H1 (cell line): ENCODE results near the gene KCNQ1. TPM values are rescaled to one million over a fixed set of nuclear protein-coding genes. Genes with fewer than 3 reads are reported as not detected.
A peak's percentile ranks its signal among the peaks of the same experiment; 100 is the strongest.

Source experiments
- CTCF ChIA-PET: fragments of 300-600 bp; sonication (Branson Sonifier 250); formaldehyde crosslinking; loops from one replicate; lab custom pipeline; 2021; ENCODE audit not compliant: partially characterized antibody; lab: Charles Lee
- POLR2A ChIA-PET: fragments of 300-600 bp; sonication (Branson Sonifier 250); formaldehyde crosslinking; loops from one replicate; lab custom pipeline; 2021; ENCODE audit warnings: inconsistent platforms; ENCODE audit not compliant: partially characterized antibody; lab: Charles Lee
- DNase-seq, 2 experiments: peaks; one replicate each; pipeline versions ENCODE4 v3.0.0 to v3.0.0-alpha.2; 2010 to 2022; ENCODE audit warnings: low spot score in 2 of 2, low read depth in 1 of 2, mixed read lengths in 1 of 2
- FAIRE-seq: peaks from 2 replicates; lab custom pipeline; 2011; peaks lifted over from hg19 to GRCh38; lab: Jason Lieb, UNC
- H2AFZ ChIP-seq: 2 replicates; pipeline ENCODE4 v1.8.1; 2012; ENCODE audit warnings: low read length, inconsistent platforms
- H2AK5ac ChIP-seq: 2 replicates; pipeline ENCODE4 v1.6.1; 2013; ENCODE audit warnings: low read depth, low read length
- H2BK120ac ChIP-seq: replicated peaks from 2 replicates; pipeline ENCODE3; 2013; ENCODE audit warnings: low read depth, low read length, inconsistent platforms
- H2BK12ac ChIP-seq: 2 replicates; pipeline ENCODE4 v1.6.1; 2013; ENCODE audit warnings: low read depth, low read length
- H2BK15ac ChIP-seq: 2 replicates; pipeline ENCODE4 v1.6.1; 2013; ENCODE audit warnings: low read length
- H2BK20ac ChIP-seq: 2 replicates; pipeline ENCODE4 v1.6.1; 2013; ENCODE audit warnings: low read length
- H2BK5ac ChIP-seq: 2 replicates; pipeline ENCODE4 v1.6.1; 2013; ENCODE audit warnings: low read depth, low read length
- H3K14ac ChIP-seq: 2 replicates; pipeline ENCODE4 v1.6.1; 2013; ENCODE audit warnings: inconsistent platforms; ENCODE audit not compliant: insufficient read length
- H3K18ac ChIP-seq: 2 replicates; pipeline ENCODE4 v1.6.1; 2013; ENCODE audit warnings: low read length; ENCODE audit errors: extremely low read depth
- H3K23ac ChIP-seq: 2 replicates; pipeline ENCODE4 v1.6.1; 2013; ENCODE audit warnings: inconsistent platforms; ENCODE audit not compliant: insufficient read length
- H3K23me2 ChIP-seq: 2 replicates; pipeline ENCODE4 v1.6.1; 2013; ENCODE audit warnings: low read depth, low read length
- H3K27ac ChIP-seq: 2 replicates; pipeline ENCODE4 v1.6.1; 2011; ENCODE audit warnings: low read depth, low read length, inconsistent platforms
- H3K27me3 ChIP-seq, 4 experiments: replicated peaks in 1 of 4; 1 replicate in 1 of 4; 2 replicates in 3 of 4; pipeline versions ENCODE4 v1.6.1 to v1.8.1; 2011 to 2013; ENCODE audit warnings: low read length in 3 of 4, mild to moderate bottlenecking in 3 of 4, inconsistent platforms in 2 of 4, mixed read lengths in 2 of 4, moderate library complexity in 1 of 4; ENCODE audit not compliant: control insufficient read depth in 3 of 4, insufficient read depth in 3 of 4; ENCODE audit errors: extremely low read depth in 1 of 4
- H3K36me3 ChIP-seq, 4 experiments: 2 replicates each; pipeline versions ENCODE4 v1.6.1 to v1.8.1; 2011 to 2013; ENCODE audit warnings: mild to moderate bottlenecking in 4 of 4, low read length in 3 of 4, moderate library complexity in 2 of 4, control low read depth in 1 of 4, inconsistent platforms in 1 of 4; ENCODE audit not compliant: insufficient read depth in 4 of 4, control insufficient read depth in 2 of 4
- H3K4ac ChIP-seq: replicated peaks from 2 replicates; pipeline ENCODE3; 2013; ENCODE audit warnings: low read length, low read depth, mixed read lengths, inconsistent platforms; ENCODE audit not compliant: insufficient read length
- H3K4me1 ChIP-seq, 4 experiments: replicated peaks in 1 of 4; 1 replicate in 1 of 4; 2 replicates in 3 of 4; pipeline versions ENCODE4 v1.6.1 to v1.8.1; 2011 to 2013; ENCODE audit warnings: low read length in 3 of 4, inconsistent platforms in 2 of 4, mixed read lengths in 1 of 4; ENCODE audit not compliant: insufficient read depth in 4 of 4, control insufficient read depth in 3 of 4
- H3K4me2 ChIP-seq, 2 experiments: 2 replicates each; pipeline versions ENCODE4 v1.6.1 to v1.8.1; 2011 to 2013; ENCODE audit warnings: low read depth in 2 of 2, low read length in 2 of 2, control low read depth in 1 of 2, inconsistent platforms in 1 of 2, mild to moderate bottlenecking in 1 of 2; ENCODE audit not compliant: insufficient read depth in 1 of 2
- H3K4me3 ChIP-seq, 4 experiments: fragments of 200-600, 300-600 bp in 1 of 4; sonication (generic), shearing (Covaris generic), sonication (Bioruptor Twin) in 1 of 4; 2 replicates each; pipeline versions ENCODE4 v1.5.1 to v1.8.1; 2011 to 2016; ENCODE audit warnings: low read length in 4 of 4, low read depth in 3 of 4, control low read depth in 2 of 4, inconsistent platforms in 2 of 4, mild to moderate bottlenecking in 2 of 4, mixed read lengths in 1 of 4, moderate library complexity in 1 of 4; ENCODE audit not compliant: insufficient read depth in 2 of 4; ENCODE audit errors: extremely low read depth in 1 of 4
- H3K56ac ChIP-seq: replicated peaks from 2 replicates; pipeline ENCODE3; 2013; ENCODE audit warnings: low read depth, mild to moderate bottlenecking, mixed read lengths, low read length, inconsistent platforms; ENCODE audit not compliant: insufficient read length
- H3K79me1 ChIP-seq: 2 replicates; pipeline ENCODE4 v1.6.1; 2013; ENCODE audit warnings: low read depth, low read length, control low read depth
- H3K79me2 ChIP-seq, 2 experiments: 2 replicates each; pipeline versions ENCODE4 v1.6.1 to v1.8.1; 2012 to 2013; ENCODE audit warnings: low read length in 2 of 2, mild to moderate bottlenecking in 2 of 2, inconsistent platforms in 1 of 2; ENCODE audit not compliant: insufficient read depth in 2 of 2, control insufficient read depth in 1 of 2
- H3K9ac ChIP-seq, 4 experiments: replicated peaks in 1 of 4; 1 replicate in 1 of 4; 2 replicates in 3 of 4; pipeline versions ENCODE4 v1.6.1 to v1.8.1; 2011 to 2013; ENCODE audit warnings: low read depth in 3 of 4, low read length in 3 of 4, control low read depth in 2 of 4, mild to moderate bottlenecking in 2 of 4, moderate library complexity in 2 of 4, inconsistent platforms in 1 of 4; ENCODE audit errors: extremely low read depth in 1 of 4
- H3K9me3 ChIP-seq, 2 experiments: 2 replicates each; pipeline versions ENCODE4 v1.6.1 to v1.8.1; 2012 to 2013; ENCODE audit warnings: mild to moderate bottlenecking in 2 of 2, moderate library complexity in 2 of 2, control low read depth in 1 of 2, inconsistent platforms in 1 of 2, low read depth in 1 of 2, low read length in 1 of 2, mixed read lengths in 1 of 2; ENCODE audit not compliant: insufficient read depth in 2 of 2
- H4K20me1 ChIP-seq, 2 experiments: replicated peaks in 1 of 2; 2 replicates each; pipeline versions ENCODE3 to v1.8.1; 2011 to 2013; ENCODE audit warnings: inconsistent platforms in 2 of 2, low read length in 2 of 2, mild to moderate bottlenecking in 1 of 2; ENCODE audit not compliant: insufficient read depth in 2 of 2, control insufficient read depth in 1 of 2
- H4K5ac ChIP-seq: 2 replicates; pipeline ENCODE4 v1.6.1; 2013; ENCODE audit warnings: low read length, low read depth, mixed read lengths, inconsistent platforms; ENCODE audit not compliant: insufficient read length
- H4K8ac ChIP-seq: 2 replicates; pipeline ENCODE4 v1.8.0; 2013; ENCODE audit warnings: mild to moderate bottlenecking, moderate library complexity, low read length, inconsistent platforms; ENCODE audit not compliant: insufficient read depth; ENCODE audit errors: extremely low read depth
- H4K91ac ChIP-seq: replicated peaks from 2 replicates; pipeline ENCODE3; 2013; ENCODE audit warnings: low read length, mixed read lengths, inconsistent platforms; ENCODE audit not compliant: insufficient read length
- BACH1 ChIP-seq: IDR thresholded peaks from 2 replicates; pipeline ENCODE4 v1.6.1; 2012; ENCODE audit warnings: low read length, improper control_type of control experiment
- KDM4A ChIP-seq: IDR thresholded peaks from one replicate; pipeline ENCODE4 v1.7.1; 2012; ENCODE audit warnings: low read depth, mild to moderate bottlenecking, moderate library complexity, low read length, inconsistent platforms; ENCODE audit not compliant: severe bottlenecking
- MAX ChIP-seq: IDR thresholded peaks from 2 replicates; pipeline ENCODE4 v1.6.1; 2012; ENCODE audit warnings: inconsistent platforms
- NRF1 ChIP-seq: IDR thresholded peaks from 2 replicates; pipeline ENCODE4 v1.6.1; 2011; ENCODE audit warnings: mild to moderate bottlenecking, low read depth, low read length, improper control_type of control experiment
- POLR2AphosphoS5 ChIP-seq: IDR thresholded peaks from 2 replicates; pipeline ENCODE4 v1.6.1; 2011; ENCODE audit warnings: low read depth, low read length
- POU5F1 ChIP-seq: IDR thresholded peaks from 2 replicates; pipeline ENCODE4 v1.6.1; 2011; ENCODE audit warnings: low read depth, mild to moderate bottlenecking, low read length, moderate library complexity
- SIN3A ChIP-seq, 2 experiments: IDR thresholded peaks in 1 of 2; conservative IDR thresholded peaks in 1 of 2; 2 replicates each; pipeline ENCODE4 v1.6.1; 2011 to 2012; ENCODE audit warnings: low read length in 2 of 2, improper control_type of control experiment in 1 of 2, low read depth in 1 of 2, mild to moderate bottlenecking in 1 of 2
- SP1 ChIP-seq: IDR thresholded peaks from 2 replicates; pipeline ENCODE4 v1.6.1; 2011; ENCODE audit warnings: low read depth, low read length
- TCF12 ChIP-seq: IDR thresholded peaks from 2 replicates; pipeline ENCODE4 v1.6.1; 2011; ENCODE audit warnings: low read depth, mild to moderate bottlenecking, low read length
- USF2 ChIP-seq: IDR thresholded peaks from 2 replicates; pipeline ENCODE4 v1.6.1; 2011; ENCODE audit warnings: low read length, improper control_type of control experiment
- WGBS, 2 experiments: shearing (Covaris generic) in 1 of 2; methylation state at CpG; one replicate each; pipeline versions ENCODE4 v1.1.6 to v1.1.7; 2013 to 2015; ENCODE audit warnings: low lambda C conversion rate in 2 of 2, mixed read lengths in 2 of 2, inconsistent platforms in 1 of 2, low coverage in 1 of 2, missing lambda C conversion rate in 1 of 2; ENCODE audit not compliant: insufficient replicate concordance in 2 of 2, insufficient coverage in 1 of 2, insufficient read length in 1 of 2; ENCODE audit errors: extremely low coverage in 1 of 2, missing lambda C conversion rate in 1 of 2; 5-methylcytosine and 5-hydroxymethylcytosine counted together
- polyA plus RNA-seq, 7 experiments: library from polyadenylated mRNA; depleted of rRNA in 3 of 7; stranded (reverse) in 5 of 7; unstranded in 2 of 7; fragments of >200 nt in 5 of 7; fragments of 200-250 nt in 2 of 7; gene quantifications; 1 replicate in 5 of 7; 2 replicates in 1 of 7; 4 replicates in 1 of 7; pipeline versions ENCODE4 v1.2.1 to v1.2.3, GENCODE V29; 2011 to 2013; ENCODE audit warnings: missing spikeins in 2 of 7, mixed read lengths in 2 of 7
- total RNA-seq: library from RNA; stranded (reverse); fragmentation: NEBNext Ultra II Directional; extraction: Animal tissue kit (Norgen Biotek cat#: 25700); gene quantifications from 2 replicates; pipeline ENCODE4 v1.2.1, GENCODE V29; 2021

Gene KCNQ1
- total and polyA plus RNA-seq, 2 of the 8 experiments (the other 6 are each of a cell fraction or from before 2014, with no cell fraction given): 1.9 to 2.0 TPM

- H2AK5ac ChIP-seq: no peak overlapping the region
- H4K20me1 ChIP-seq: no peaks in the 10 kb centered on the region
- no peak overlapping the region for H4K8ac ChIP-seq
- no peak overlapping the region for H3K23ac ChIP-seq
- H2BK20ac ChIP-seq: no peak overlapping the region
- H3K18ac ChIP-seq: no peak overlapping the region; the same call in 1 of the 2 replicates
- no peak overlapping the region for H3K27ac ChIP-seq
- no peaks in the 10 kb centered on the region for H3K4me1 ChIP-seq
- no peak overlapping the region for H3K4ac ChIP-seq
- no peak overlapping the region for H3K56ac ChIP-seq
- no peaks in the 10 kb centered on the region for H3K79me2 ChIP-seq
- ChIA-PET CTCF (interaction anchor here (0.6 to 1.4 kb wide), 4 partner anchors 12 to 155 kb away, joined by 3 to 4 read pairs (median 4); no protein-coding TSS in a partner anchor), POLR2A (no interaction called here)
- H3K9me3 ChIP-seq: peaks cover 12 to 19% of the 10 kb centered on the region in 2 experiments
- H2BK15ac ChIP-seq: 0 out of 2 replicates have a peak overlapping the region, but pooled peaks have one; percentile 16
- no peak overlapping the region for H4K5ac ChIP-seq
- no peak overlapping the region for H2BK12ac ChIP-seq
- DNase-seq: no peak
- no peaks in the 10 kb centered on the region for H3K23me2 ChIP-seq
- H3K79me1 ChIP-seq: no peaks in the 10 kb centered on the region
- no peak overlapping the region for H4K91ac ChIP-seq
- no peak for FAIRE-seq
- peaks cover 0 to 53% (median 26%) of the 10 kb centered on the region in 4 experiments; a peak in 6 of 7 replicates for H3K27me3 ChIP-seq
- H2BK120ac ChIP-seq: no peak overlapping the region
- no peak overlapping the region for H3K4me2 ChIP-seq
- 87% methylated on average over 24 of the region's 28 CpGs; no CpG with 5 or more reads in 1 of the 2 experiments for WGBS, 2 experiments
- no peak overlapping the region for H2AFZ ChIP-seq
- no peak overlapping the region for H2BK5ac ChIP-seq
- H3K4me3 ChIP-seq: no peak overlapping the region
- H3K14ac ChIP-seq: no peak overlapping the region
- H3K9ac ChIP-seq: no peak overlapping the region
- H3K36me3 ChIP-seq: no peaks in the 10 kb centered on the region
- TF ChIP-seq USF2 (no peak), BACH1 (no peak), KDM4A (no peak), TCF12 (no peak), MAX (no peak), POLR2AphosphoS5 (no peak), POU5F1 (no peak), SP1 (no peak), NRF1 (no peak), SIN3A (conservative IDR thresholded peaks at IDR 0.05 in 1 of 2, IDR thresholded peaks at IDR 0.05 in 1 of 2; ENCODE audit: low read depth in 1 of 2, low read length in 2 of 2) (no peak)
Observed at GRCh38 chr11:2731130-2732125, 286.6 kb downstream of the KCNQ1 start.
